GM12878 (cell line): ENCODE data around the gene HIVEP2.

Experiments used
- CHD1 ChIP-seq: IDR thresholded peaks from 2 replicates; pipeline ENCODE4 v1.6.1; 2012; ENCODE audit warnings: low read depth, low read length, improper control_type of control experiment
- CHD4 ChIP-seq: fragments of 200-600 bp; sonication (generic); IDR thresholded peaks from 2 replicates; pipeline ENCODE4 v1.6.1; 2016; ENCODE audit warnings: mild to moderate bottlenecking
- CREM ChIP-seq: IDR thresholded peaks from 2 replicates; pipeline ENCODE4 v1.6.1; 2014; ENCODE audit warnings: antibody characterized with exemption, low read depth
- CTCF ChIP-seq, 3 experiments: IDR thresholded peaks in 2 of 3; conservative IDR thresholded peaks in 1 of 3; 2 replicates each; pipeline ENCODE4 v1.5.1; 2011; ENCODE audit warnings: low read depth in 3 of 3, low read length in 3 of 3, mild to moderate bottlenecking in 3 of 3, control low read depth in 2 of 3, moderate library complexity in 2 of 3, inconsistent platforms in 1 of 3, mixed read lengths in 1 of 3; ENCODE audit not compliant: control insufficient read depth in 2 of 3, insufficient read depth in 1 of 3; ENCODE audit errors: extremely low read depth in 1 of 3
- ESRRA ChIP-seq: IDR thresholded peaks from 2 replicates; pipeline ENCODE4 v1.6.1; 2012; ENCODE audit warnings: mild to moderate bottlenecking, low read length, improper control_type of control experiment
- MEF2A ChIP-seq: IDR thresholded peaks from 2 replicates; pipeline ENCODE4 v1.6.1; 2011; ENCODE audit warnings: low read depth, mild to moderate bottlenecking, low read length, moderate library complexity; ENCODE audit not compliant: insufficient read depth
- RAD21 ChIP-seq: IDR thresholded peaks from 2 replicates; pipeline ENCODE4 v1.6.1; 2011; ENCODE audit warnings: mild to moderate bottlenecking, low read depth, low read length, moderate library complexity; ENCODE audit not compliant: insufficient read depth
- RB1 ChIP-seq: fragments of 450-650 bp; formaldehyde crosslinking; IDR thresholded peaks from 2 replicates; pipeline ENCODE4 v1.6.1; 2017; ENCODE audit warnings: mild to moderate bottlenecking, borderline replicate concordance
- SIN3A ChIP-seq: IDR thresholded peaks from 2 replicates; pipeline ENCODE4 v1.6.1; 2012; ENCODE audit warnings: low read depth, low read length, improper control_type of control experiment
- TAF1 ChIP-seq: IDR thresholded peaks from 2 replicates; pipeline ENCODE4 v1.6.1; 2011; ENCODE audit warnings: mild to moderate bottlenecking, low read depth, low read length, borderline replicate concordance
- TCF7 ChIP-seq: IDR thresholded peaks from 2 replicates; pipeline ENCODE4 v1.6.1; 2014; ENCODE audit warnings: antibody characterized with exemption, borderline replicate concordance
- YY1 ChIP-seq: IDR thresholded peaks from 2 replicates; pipeline ENCODE4 v1.6.1; 2011; ENCODE audit warnings: low read depth, mild to moderate bottlenecking, low read length
- TF ChIP-seq, protein P1 (sequence below): IDR thresholded peaks from 2 replicates; pipeline ENCODE4 v1.6.1; 2012; ENCODE audit warnings: low read depth, low read length, improper control_type of control experiment
- TF ChIP-seq, protein P2 (sequence below): fragments of 450-650 bp; formaldehyde crosslinking; IDR thresholded peaks from 2 replicates; pipeline ENCODE4 v1.4.0; 2020; ENCODE audit warnings: mild to moderate bottlenecking, moderate library complexity

DNA sequence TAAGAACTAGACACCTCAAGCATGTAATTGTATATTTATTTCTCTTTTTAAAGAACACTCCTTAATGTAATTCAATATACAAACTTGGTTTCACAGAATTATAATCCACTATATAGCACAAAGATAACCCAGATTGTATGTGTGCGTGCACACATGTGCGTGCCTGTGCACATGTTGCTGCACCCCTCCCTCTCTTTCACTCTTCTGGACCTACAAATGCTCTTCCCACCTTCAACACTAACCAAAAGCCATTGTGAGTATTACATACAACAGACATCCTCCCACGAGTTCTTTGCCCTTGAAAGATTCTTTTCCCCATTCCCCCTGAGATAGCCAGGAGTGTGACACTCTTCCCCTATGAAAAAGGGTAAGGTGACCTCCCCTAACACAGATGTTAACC, 193.5 kb downstream of the HIVEP2 start:
- TF ChIP-seq, protein P1, sequence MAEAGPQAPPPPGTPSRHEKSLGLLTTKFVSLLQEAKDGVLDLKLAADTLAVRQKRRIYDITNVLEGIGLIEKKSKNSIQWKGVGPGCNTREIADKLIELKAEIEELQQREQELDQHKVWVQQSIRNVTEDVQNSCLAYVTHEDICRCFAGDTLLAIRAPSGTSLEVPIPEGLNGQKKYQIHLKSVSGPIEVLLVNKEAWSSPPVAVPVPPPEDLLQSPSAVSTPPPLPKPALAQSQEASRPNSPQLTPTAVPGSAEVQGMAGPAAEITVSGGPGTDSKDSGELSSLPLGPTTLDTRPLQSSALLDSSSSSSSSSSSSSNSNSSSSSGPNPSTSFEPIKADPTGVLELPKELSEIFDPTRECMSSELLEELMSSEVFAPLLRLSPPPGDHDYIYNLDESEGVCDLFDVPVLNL, result no peak
- TF ChIP-seq TCF7 (no peak), CTCF (IDR thresholded peaks at IDR 0.05 in 2 of 3, conservative IDR thresholded peaks at IDR 0.05 in 1 of 3; ENCODE audit: control insufficient read depth in 2 of 3, extremely low read depth in 1 of 3, insufficient read depth in 1 of 3, low read depth in 3 of 3, low read length in 3 of 3) (no peak), YY1 (no peak), TAF1 (no peak), CREM (no peak), RB1 (no peak), RAD21 (no peak), MEF2A (no peak), CHD4 (no peak), ESRRA (no peak), SIN3A (no peak), CHD1 (no peak)
- TF ChIP-seq, protein P2, sequence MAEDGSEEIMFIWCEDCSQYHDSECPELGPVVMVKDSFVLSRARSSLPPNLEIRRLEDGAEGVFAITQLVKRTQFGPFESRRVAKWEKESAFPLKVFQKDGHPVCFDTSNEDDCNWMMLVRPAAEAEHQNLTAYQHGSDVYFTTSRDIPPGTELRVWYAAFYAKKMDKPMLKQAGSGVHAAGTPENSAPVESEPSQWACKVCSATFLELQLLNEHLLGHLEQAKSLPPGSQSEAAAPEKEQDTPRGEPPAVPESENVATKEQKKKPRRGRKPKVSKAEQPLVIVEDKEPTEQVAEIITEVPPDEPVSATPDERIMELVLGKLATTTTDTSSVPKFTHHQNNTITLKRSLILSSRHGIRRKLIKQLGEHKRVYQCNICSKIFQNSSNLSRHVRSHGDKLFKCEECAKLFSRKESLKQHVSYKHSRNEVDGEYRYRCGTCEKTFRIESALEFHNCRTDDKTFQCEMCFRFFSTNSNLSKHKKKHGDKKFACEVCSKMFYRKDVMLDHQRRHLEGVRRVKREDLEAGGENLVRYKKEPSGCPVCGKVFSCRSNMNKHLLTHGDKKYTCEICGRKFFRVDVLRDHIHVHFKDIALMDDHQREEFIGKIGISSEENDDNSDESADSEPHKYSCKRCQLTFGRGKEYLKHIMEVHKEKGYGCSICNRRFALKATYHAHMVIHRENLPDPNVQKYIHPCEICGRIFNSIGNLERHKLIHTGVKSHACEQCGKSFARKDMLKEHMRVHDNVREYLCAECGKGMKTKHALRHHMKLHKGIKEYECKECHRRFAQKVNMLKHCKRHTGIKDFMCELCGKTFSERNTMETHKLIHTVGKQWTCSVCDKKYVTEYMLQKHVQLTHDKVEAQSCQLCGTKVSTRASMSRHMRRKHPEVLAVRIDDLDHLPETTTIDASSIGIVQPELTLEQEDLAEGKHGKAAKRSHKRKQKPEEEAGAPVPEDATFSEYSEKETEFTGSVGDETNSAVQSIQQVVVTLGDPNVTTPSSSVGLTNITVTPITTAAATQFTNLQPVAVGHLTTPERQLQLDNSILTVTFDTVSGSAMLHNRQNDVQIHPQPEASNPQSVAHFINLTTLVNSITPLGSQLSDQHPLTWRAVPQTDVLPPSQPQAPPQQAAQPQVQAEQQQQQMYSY, result no peak
